NCI-H187 (cell line): ENCODE measurements around the gene EPHA6.
"Not testable (repeated sequence)": the region's sequence is repeated elsewhere in the genome, so short reads cannot be mapped to it uniquely, and the experiment has no call there.

Source experiments
- DNase-seq, 2 experiments: peaks; one replicate each; lab custom pipeline; 2025; lab: John Stamatoyannopoulos, UW

Gene EPHA6

DNA sequence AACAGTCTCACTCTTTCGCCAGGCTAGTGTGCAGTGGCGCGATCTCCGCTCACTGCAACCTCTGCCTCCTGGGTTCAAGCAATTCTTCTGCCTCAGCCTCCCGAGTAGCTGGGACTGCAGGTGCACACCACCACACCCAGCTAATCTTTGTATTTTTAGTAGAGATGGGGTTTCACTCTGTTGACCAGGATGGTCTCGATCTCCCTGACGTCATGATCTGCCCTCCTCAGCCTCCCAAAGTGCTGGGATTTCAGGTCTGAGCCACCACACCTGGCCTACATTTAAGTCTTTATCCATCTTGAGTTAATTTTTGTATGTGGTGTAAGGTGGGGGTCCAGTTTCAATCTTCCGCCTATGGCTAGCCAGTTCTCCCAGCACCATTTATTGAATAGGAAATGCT is 211.2 kb downstream of the EPHA6 start:
- not testable (repeated sequence) for DNase-seq

DNA sequence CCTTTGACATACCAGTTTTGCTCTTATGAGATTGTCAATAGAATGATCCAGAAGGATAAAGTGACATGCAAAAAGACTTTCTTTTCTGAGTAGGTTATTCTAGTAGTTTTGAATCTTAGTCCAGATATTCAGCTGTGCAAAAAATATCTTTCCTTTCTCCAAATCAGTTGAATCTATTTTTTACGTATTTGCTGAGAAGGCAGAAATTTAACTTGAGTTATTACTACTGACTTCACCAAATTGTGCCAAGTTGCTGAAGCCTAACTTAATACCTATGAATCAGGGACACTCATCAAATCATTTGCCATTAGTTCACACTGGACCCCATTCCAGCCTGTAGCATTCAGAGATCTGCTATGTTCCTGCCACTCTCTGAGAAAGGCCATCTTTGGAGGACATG is 215.6 kb downstream of the EPHA6 start:
- DNase-seq: no peak

DNA sequence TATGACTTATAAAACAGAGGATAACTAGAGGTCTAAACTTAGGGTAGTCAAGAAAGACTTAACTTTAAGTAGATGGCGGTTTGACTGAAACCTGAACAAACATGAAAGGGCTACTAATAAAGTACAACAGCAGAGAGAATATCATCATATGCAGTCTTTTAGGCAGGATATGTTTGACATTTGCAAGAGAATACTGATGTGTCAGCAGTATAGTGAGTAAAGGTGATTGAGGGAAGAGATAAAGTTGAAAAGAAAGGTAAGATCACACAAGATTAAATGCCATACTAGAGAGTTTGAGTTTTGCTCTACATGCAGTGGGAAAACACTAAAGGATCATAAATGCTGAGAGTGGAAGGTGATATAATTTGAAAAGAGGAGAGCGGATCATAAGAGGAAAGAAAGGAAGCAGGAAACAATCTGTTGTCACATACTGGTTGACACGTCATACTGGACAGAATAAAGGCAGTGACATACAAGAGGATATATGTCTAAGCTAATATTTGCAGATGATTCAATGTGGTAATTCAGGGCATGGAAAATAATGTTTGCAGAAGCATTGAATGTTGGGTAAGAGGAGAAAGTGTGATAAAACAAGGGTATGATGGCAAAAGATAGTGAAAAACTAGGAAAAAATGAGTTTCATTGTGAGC is 223.0 kb downstream of the EPHA6 start:
- no peak for DNase-seq

DNA sequence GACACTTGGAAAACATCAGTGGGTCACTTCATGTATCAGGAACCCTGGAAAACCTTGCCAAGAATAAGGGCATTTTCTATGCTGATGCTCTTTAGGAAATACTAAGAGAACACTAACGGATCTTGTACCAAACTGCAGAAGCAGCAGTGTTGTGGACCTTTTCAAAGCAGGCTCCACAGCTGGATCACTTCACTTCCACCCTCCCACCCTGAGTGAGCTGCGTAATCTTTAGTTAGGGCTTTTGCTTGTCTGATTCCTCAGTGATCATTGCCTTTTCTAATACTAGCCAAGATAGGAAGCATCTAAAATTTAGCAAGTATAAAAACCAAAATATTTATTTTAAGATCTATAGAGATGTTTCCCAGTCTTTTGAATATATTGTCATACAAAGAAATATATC is 229.0 kb downstream of the EPHA6 start:
- DNase-seq: no peak

DNA sequence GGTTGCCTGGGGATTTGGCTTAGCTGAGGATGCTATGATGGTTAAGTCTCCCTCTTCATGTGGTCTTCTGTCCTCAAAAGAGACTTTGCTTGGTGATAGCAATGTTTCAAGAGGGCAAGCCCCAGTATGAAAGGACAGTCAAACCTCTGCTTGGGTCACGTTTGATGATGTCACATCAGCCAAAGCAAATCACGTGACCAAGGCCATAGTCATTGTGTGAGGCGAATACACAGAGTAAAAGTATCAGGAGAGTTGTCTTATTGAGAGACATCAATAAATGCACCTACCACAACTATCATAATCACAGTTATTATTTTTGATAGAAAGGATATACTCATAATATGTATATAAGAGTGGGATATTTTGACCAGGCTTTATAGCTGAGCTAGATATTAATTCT is 243.0 kb downstream of the EPHA6 start:
- DNase-seq: no peak

DNA sequence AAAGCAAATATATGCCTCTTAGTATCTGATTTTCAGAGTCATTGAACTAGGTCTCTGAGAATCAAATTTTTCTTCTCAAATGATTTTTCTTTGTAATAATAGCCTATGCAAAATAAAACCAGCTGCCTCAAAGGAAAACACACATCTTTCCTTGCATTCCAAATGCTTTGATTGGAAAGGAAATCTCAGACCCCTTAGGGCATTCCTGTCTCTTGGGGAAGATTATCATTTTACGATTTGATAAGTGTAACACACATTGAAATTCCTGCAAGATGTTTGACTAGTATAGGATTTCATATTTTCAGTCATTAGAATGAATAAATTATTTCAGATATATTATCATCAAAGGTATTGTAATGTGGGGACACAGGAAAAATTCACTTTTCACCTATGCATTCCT is 244.8 kb downstream of the EPHA6 start:
- DNase-seq: no peak

DNA sequence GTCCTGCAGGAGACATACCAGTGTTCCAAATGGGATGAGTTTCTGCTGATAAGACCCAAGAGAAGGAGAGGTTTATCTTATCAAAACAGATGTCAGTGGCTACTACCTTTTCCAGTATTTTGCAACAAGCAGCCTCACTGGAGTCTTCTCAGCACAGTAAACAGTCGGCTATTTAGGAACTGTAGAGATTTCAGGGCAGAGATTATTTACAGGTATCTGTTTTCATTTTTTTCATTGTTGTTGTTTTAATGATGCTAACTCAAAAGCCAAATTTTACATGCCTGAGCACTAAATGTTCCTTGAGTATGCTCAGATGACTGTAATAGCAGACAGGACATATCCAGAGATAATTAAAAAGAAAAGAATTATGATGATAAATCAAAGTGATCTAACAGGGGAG is 252.1 kb downstream of the EPHA6 start:
- DNase-seq: no peak

DNA sequence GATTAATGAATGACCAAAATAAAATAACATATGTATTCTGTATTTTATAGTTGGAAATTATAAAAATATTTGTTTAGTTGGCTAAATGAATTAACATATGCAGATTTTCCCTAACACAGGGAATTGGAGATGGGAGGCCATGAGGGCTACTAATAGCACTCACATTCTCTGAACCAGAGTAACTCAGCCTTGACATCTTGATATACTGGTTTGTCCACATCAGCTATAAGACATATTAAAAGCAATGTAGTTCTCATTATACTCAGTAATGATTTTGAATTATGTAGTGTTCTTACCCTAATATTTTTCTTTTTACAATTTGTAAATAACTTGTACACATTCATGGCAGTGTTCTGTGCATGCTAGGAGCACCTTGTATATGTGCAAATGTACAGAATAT is 255.9 kb downstream of the EPHA6 start:
- no peak for DNase-seq

DNA sequence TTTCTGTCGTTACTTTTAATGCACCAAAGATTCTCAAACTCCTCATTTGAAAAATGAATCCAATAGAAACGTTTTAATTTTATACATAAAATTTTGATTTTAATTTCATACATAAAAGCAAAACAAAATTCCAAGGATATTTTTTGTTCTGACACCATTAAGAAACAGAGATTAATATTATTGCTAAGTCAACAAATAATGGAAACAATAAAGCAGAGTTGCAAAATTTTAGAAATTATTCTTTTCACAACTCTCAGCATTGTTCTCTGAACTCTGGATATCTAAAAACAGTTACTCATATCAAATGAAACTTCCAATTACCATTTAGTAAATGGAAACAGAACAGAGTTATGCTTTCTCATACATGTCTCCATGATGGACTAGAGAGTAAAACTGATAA is 260.2 kb downstream of the EPHA6 start:
- no peak for DNase-seq

DNA sequence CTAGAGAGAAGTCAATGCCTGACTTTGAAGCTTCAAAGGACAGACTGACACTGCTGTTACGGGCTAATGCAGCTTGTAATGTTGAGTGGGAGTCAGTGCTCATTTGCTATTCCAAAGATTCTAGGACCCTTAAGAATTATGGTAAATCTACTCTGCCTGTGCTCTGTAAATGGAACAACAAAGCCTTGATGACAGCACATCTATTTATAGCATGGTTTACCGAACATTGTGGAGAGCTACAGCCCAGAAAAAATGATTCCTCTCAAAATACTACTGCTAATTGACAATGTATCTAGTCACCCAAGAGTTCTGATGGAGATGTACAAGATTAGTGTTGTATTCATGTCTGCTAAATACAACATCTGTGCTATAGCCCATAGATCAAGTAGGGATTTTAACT is 262.3 kb downstream of the EPHA6 start:
- DNase-seq: no peak

DNA sequence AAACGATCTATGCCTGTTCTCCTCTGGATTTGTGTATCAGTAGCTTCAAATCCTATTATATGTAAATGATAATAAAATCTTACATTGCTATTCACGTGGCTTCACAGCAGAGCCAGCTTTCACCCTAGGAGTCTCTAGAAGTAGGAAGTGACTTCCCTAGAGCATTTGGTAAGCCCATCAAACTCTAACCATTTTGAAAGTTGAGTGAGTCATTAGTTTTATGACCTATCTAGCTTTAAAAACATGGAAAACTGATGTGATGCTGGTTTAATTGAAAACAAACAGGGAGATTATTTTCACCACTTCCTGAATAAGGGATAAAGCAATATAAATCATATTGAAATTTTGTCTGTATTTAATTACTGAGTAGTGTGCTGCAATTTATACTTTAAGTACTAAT is 275.2 kb downstream of the EPHA6 start:
- DNase-seq: no peak

DNA sequence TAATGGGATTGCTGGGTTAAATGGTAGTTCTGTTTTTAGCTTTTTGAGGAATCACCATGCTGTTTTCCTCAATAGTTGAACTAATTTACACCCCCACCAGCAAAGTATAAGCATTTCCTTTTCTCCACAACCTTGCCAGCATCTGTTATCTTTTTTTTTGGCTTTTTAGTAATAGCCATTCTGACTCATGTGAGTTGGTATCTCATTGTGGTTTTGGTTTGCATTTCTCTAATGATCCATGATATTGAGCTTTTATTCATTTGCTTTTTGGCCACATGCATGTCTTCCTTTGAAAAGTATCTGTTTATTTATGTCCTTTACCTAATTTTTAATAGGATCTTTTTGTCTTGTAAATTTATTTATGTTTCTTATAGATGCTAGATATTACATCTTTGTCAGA is 288.2 kb downstream of the EPHA6 start:
- no peak for DNase-seq

DNA sequence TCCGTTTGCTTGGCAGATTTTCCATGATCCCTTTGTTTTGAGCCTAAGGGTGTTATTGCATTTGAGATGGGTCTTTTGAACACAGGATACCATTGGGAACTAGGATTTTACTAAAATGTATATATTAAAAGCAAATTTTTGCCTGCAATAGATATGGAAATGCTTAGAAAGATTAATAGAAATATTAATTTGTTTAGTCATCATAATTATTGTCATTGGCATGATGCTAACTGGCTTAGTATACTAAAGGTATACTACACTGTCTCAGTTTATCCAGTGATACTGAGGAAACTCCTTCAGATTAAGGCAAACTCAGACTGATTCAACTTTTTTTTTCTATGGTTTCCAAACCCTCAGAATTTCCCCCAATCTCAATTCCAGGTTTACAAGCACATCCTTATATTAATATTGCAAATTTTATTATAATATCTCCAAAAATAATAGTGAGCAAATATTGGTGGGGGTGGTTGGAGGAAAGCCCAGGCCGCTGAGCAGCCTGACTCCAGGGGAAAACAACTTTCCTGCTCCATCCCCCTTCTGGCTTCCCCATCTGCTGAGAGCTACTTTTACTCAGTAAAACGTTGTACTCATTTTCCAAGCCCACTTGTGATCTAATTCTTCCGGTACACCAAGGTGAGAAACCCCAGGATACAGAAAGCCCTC is 291.7 kb downstream of the EPHA6 start:
- DNase-seq: no peak

DNA sequence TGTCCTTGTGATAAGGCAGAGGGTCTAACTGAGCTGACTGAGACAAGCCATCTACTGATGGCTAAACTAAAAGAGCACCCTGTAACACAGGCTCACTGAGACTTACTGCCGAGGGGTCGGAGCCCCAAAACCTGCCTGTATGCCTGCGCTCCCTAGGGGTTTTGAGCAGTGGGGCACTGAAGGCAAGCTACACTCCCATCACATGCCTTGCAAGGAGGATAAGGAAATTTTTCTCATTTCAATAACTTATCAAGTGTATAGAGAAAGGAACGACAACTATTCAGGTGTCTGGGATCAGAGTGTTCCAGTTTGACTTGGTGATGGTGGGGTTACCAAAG is 292.2 kb downstream of the EPHA6 start:
- DNase-seq: no peak

DNA sequence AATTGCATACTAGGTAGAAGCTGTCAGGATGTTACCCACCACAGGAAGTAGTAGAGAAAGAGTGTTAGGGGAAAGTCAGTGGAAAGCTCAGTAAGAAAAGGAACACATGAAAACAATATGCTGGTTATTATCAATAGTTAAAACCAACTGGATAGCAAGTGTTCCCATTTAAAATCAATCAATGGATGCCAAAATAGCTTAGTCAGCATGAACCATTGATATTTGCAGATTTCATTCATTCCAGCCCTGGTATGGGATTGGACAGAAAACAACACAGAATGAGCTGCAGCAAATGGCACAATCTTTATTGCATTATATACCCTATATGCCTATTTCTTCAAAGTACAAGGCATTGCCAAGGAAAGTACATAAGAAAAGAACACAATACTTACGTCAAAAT is 293.7 kb downstream of the EPHA6 start:
- DNase-seq: no peak

DNA sequence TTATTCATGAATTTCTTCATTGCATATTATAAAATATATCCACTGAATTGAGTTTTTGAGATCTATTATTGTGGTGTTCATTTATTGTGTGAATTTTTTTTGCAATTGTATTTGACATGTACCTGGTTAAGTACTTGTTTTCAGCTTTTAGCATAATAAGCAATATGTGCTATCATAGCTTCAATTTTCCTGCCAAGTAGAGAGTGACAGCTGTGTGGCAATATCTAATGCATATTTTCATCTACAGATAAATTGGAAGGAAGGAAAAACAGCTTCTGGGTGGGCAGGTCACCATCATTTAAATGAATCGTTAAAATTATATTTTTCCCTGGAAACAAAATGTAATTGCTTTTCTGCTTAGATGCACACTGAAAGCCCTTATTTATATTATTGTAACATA is 296.9 kb downstream of the EPHA6 start:
- DNase-seq: no peak

DNA sequence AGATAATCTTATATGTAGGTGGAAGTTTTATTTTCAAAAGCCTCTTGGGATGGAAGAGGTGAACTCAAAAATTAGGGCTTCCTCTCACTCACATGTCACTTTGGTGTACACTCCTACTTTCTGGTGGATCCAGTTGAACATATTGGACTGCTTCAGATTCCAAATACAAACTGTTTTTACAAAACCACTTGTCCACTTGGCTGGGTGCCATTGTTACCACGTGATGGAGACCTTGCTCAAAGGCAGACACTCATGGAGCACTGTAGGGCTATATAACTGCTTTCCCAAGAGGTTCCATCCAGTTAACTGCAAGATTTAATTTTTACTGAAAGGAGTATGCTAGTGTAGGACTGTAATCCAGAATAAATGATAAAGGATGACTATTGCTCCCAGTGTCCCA is 307.0 kb downstream of the EPHA6 start:
- DNase-seq: peak; percentile 8 to 16

DNA sequence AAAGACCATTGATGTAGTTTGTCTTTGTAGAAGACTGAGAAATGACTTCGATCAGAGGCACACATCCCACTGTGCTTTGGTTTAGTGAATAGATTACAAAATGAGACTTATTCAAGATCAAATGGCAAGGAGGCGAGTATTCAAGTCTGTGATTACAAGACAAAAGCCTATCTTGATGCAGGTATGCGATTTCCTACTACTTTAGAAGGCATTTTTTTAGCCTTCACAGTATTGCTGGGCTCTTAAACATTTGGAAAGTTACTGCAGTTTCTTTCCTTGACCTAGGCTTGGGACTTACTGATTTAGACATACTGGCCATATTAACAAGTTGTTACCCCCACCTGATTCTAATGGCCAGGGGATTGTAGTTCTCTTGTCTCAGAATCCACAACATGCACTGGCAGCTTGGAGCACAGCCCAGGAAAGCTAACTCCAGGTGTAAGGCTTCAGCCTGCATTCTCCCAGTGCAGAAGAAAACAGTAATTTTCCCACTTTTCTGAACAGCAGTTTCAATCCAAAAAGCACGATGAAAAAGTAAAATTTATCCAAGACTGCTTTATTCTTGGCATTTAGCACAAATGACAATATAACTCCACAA is 311.6 kb downstream of the EPHA6 start:
- DNase-seq: no peak

DNA sequence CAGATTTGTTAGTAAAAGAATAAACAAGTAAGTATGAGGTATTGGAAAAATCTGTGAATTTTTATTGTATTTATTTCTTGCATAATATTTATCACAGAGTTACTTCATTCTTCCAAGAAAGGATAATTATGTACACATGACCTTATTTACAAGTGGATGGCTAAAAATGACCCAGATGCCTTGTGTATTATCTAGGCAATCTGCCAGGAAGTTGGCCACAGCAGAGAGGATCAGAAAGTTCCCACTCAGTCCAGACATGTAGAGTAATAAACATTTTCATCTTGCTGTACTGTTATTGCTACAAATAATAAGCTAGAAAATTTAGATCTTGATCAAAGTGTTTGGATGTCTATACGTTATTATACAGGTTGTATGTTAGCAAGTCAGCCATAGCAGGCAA is 317.1 kb downstream of the EPHA6 start:
- DNase-seq: no peak

DNA sequence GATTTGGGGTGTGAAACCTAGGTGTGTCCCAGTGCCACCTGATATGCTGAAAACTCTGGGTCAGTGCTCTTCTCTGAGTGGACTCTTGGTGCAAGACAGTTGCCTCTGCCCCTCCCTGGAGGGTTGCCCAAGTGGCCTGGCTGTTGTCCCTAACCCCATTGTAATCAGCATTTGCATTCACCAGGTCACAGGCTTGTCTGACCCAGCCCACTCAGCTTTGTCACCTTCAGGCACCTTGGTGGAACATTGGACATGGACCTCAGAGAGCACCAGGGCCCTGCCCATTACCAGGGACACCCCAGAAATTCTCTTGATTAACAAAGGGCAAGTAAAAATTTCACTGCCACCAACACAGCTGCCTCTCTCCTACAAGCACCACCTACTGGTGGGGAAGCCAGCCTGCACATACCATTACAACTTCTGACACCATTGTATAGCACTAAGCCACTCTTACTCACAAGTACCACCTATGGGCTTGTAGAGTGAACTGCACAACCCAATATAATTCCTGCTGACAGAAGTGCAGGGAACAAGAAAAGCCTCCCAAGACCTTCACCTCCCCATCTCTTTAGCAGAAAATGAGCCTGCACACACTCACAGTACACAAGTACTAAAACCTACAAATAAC is 324.6 kb downstream of the EPHA6 start:
- DNase-seq: no peak

DNA sequence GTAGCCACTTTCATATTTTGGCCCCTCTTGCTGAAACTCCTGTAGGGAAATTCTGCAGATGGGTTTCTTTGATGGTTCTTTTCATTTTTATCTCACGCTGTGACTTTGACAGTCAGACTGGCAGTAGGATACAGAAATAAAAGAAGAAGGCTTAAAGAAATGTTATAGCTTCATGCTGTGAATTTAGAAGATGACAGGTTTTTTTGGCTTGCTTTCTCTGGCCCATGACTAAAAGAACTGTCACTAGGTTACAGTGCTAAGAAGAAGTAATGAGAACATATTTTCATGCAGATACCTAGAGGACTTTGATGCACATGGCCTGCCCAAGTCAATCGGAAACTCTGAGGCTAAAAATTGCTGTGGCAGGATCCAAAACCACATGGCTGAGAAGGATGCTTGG is 334.5 kb downstream of the EPHA6 start:
- no peak for DNase-seq

DNA sequence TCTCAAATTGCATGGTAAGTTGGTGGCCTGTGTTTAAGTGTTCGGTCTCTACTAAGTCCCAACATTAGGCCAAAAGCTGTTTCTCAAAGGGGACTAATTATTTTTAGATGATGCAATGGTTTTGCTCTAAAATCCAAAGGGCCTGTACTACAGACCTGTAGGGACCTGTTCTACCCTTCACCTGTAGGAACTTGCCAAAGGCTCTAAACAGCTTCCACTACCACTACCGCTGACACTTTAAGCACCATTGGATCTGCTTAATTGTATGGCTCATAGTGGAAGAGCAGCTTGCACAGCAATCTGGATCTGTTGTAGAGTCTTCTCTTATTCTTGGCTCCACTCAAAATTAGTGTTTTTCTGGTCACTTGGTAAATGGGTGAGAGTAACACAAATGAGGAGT is 346.8 kb downstream of the EPHA6 start:
- DNase-seq: no peak

DNA sequence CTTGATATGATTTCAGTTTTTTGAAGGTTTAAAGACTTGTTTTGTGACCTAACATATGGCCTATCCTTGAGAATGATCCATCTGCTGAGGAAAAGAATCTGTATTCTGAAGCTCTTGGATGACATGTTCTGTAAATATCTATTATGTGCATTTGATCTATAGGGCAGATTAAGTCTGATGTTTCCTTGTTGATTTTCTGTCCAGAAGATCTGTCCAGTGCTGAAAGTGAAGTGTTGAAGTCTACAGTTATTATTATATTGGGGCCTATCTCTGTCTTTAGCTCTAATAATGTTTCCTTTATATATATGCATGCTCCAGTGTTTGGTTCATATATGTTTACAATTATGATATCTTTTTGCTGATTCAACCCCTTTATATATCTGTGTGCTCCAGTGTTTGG is 362.8 kb downstream of the EPHA6 start:
- DNase-seq: no peak

DNA sequence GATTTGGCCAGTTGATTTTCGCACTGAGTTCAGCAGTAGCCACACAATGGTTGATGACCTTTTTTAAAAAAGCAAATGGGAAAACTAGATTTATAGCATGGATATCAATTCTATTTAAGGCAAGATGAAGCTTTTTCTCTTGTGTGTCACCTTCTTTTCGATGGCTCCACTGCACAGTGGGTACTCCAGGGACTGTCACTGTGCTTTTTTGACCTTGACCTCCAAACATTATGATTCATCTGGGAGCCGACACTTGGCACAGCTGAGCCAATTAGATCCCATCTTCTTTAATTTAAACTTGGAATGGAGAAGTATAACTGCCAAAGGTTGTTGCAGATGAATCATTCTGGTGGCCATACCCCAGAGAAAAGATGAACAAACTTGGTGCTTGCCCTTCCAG is 367.3 kb downstream of the EPHA6 start:
- no peak for DNase-seq
